ENCODE data around the gene ALCAM.

The ALCAM gene

GRCh38 chr3:105369500-105370371 lies 3.0 kb downstream of the ALCAM start:
- peak overlapping the region; percentile 75 for H3K4me3 ChIP-seq (ENCODE audit: low read depth, low read length)
- TF ChIP-seq, protein P1, sequence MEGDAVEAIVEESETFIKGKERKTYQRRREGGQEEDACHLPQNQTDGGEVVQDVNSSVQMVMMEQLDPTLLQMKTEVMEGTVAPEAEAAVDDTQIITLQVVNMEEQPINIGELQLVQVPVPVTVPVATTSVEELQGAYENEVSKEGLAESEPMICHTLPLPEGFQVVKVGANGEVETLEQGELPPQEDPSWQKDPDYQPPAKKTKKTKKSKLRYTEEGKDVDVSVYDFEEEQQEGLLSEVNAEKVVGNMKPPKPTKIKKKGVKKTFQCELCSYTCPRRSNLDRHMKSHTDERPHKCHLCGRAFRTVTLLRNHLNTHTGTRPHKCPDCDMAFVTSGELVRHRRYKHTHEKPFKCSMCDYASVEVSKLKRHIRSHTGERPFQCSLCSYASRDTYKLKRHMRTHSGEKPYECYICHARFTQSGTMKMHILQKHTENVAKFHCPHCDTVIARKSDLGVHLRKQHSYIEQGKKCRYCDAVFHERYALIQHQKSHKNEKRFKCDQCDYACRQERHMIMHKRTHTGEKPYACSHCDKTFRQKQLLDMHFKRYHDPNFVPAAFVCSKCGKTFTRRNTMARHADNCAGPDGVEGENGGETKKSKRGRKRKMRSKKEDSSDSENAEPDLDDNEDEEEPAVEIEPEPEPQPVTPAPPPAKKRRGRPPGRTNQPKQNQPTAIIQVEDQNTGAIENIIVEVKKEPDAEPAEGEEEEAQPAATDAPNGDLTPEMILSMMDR (IDR thresholded peaks at IDR 0.05; ENCODE audit: borderline replicate concordance, insufficient read depth, low read depth, low read length), result peak; percentile 64; the same call in 1 of the 2 replicates

- TF ChIP-seq, protein P1 (IDR thresholded peaks at IDR 0.05; ENCODE audit: borderline replicate concordance, insufficient read depth, low read depth, low read length), result no peak
- H3K4me3 ChIP-seq (ENCODE audit: low read depth, low read length), result no peak overlapping the region
These were observed 6.7 kb downstream of the ALCAM start for GRCh38 chr3:105373383-105373782.

DNA sequence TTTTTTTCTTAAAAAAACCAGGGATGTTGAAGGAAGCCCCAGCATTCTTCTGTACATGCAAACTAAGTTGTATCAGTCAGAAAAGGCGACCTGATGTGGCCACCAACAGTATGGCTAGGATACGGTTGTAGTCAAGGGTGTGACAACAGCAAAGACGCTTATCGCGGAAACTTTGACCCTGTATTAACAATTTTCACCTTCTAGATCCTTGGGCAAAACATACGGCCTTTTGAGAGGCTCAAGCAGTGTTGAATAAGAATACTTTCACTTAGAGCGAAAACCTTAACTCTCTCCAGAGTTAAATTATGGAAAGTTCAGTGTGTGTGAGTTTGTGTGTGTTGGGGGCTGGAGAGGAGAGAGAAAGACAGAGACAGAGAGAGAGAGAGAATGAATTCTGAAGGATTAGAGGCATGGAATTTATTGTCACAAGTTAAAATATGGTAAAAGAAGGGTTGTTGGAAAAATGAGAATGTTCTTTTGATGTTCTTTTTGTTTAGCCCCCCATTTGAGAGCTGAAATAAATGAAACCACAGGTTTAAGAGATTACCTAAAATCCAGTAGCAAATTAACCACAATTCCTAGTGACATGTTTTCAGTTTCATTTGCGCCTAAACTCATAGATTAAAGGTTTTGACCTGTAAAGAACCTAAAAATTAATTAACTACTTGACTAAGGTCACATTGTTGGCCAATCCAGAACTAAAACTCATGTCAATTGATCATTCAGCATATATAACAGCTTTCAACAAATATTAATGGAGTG lies 9.2 kb downstream of the ALCAM start:
- no peak overlapping the region for H3K4me3 ChIP-seq (ENCODE audit: low read depth, low read length)
- TF ChIP-seq, protein P1 (IDR thresholded peaks at IDR 0.05; ENCODE audit: borderline replicate concordance, insufficient read depth, low read depth, low read length), result no peak

- TF ChIP-seq, protein P1 (IDR thresholded peaks at IDR 0.05; ENCODE audit: borderline replicate concordance, insufficient read depth, low read depth, low read length), result no peak
- H3K4me3 ChIP-seq (ENCODE audit: low read depth, low read length), result no peak overlapping the region
These were observed 11.0 kb downstream of the ALCAM start for GRCh38 chr3:105377716-105378115.

- H3K4me3 ChIP-seq (ENCODE audit: low read depth, low read length), result no peak overlapping the region
These were observed 18.5 kb downstream of the ALCAM start for GRCh38 chr3:105385179-105385578.

GRCh38 chr3:105385819-105386508 lies 19.3 kb downstream of the ALCAM start:
- H3K4me3 ChIP-seq (ENCODE audit: low read depth, low read length), result no peak overlapping the region
- TF ChIP-seq, protein P1 (IDR thresholded peaks at IDR 0.05; ENCODE audit: borderline replicate concordance, insufficient read depth, low read depth, low read length), result no peak

More at GRCh38 chr3:105385179-105385578, 18.5 kb downstream of the ALCAM start:
- TF ChIP-seq, protein P1 (IDR thresholded peaks at IDR 0.05; ENCODE audit: borderline replicate concordance, insufficient read depth, low read depth, low read length), result no peak

Measured in GM12875 (cell line).